Fibroblast of mammary gland (primary cell): ENCODE results near the gene GIMAP1.

Source experiments
- DNase-seq: peaks from one replicate; pipeline ENCODE4 v3.0.0-alpha.2; 2010; ENCODE audit warnings: low read depth
- H3K4me3 ChIP-seq: 2 replicates; pipeline ENCODE4 v1.5.1; 2011; ENCODE audit warnings: low read depth, mild to moderate bottlenecking, low read length, moderate library complexity; ENCODE audit not compliant: control insufficient read depth
- CTCF ChIP-seq: conservative IDR thresholded peaks from 2 replicates; pipeline ENCODE4 v1.5.1; 2011; ENCODE audit warnings: low read depth, low read length, inconsistent platforms; ENCODE audit not compliant: control insufficient read depth, insufficient read depth

GIMAP1 gene

DNA sequence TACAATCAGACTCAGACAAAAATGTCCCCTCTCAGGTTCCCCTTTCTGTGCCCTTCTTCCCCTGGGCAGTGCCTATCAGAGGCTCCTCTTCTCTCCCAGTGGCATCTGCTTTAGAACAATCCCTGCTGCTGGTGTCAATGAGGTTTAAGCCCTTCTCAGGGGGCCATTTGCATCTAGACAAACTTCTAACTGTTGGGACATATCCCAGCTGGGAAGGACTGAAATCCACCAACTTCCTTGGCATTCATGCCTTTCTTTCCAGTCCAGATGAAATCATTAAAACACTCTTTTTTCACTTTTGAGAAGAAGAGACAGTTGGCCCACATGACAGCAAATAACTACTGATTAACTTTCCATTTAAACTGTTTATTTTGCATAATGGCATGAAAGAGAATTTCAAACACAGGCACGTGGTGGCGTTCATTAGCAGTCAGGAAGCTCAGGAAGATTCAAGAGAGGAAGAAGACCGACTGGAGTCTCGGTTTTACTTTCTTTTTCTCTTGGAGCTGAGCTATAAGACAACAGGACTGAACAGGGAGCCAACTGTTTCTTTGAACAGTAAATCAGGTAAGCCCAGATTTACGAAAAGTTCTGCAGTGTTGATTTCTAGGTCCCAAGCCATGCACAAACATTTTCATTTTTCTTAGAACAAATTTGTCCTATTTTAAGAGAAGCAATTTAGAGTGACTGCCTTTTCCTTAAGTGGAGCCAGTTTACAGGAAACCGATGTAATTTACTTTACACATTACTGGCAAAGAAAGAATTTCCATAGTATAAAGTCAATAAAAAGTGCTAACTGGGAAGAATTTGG, 31.0 kb upstream of the GIMAP1 start, which contains the start of gene GIMAP2:
GIMAP2 (plus strand) TSS at position 488 of the 811 bp plus-strand sequence. CDS start 1,354 bp downstream, outside the sequence.
- DNase-seq: peak; percentile 32
- TF ChIP-seq CTCF: no peak
- H3K4me3 ChIP-seq: peak within 1 kb of the TSS; percentile 35

GRCh38 chr7:150686030-150686631, 30.3 kb upstream of the GIMAP1 start:
- DNase-seq: no peak
- H3K4me3 ChIP-seq: peak overlapping the region; percentile 35
- TF ChIP-seq CTCF: no peak

GRCh38 chr7:150688630-150689029, 27.8 kb upstream of the GIMAP1 start:
- DNase-seq: no peak
- no peak overlapping the region for H3K4me3 ChIP-seq
- TF ChIP-seq CTCF: no peak

GRCh38 chr7:150695654-150696053, 20.8 kb upstream of the GIMAP1 start:
- TF ChIP-seq CTCF: no peak

GRCh38 chr7:150703209-150703608, 13.2 kb upstream of the GIMAP1 start:
- no peak for TF ChIP-seq CTCF
- no peak for DNase-seq

More at GRCh38 chr7:150695654-150696053, 20.8 kb upstream of the GIMAP1 start:
- no peak for DNase-seq
- H3K4me3 ChIP-seq: no peak overlapping the region

GRCh38 chr7:150715293-150715692, 1.1 kb upstream of the GIMAP1 start:
- DNase-seq: no peak
- H3K4me3 ChIP-seq: no peak overlapping the region
- TF ChIP-seq CTCF: no peak

More at GRCh38 chr7:150703209-150703608, 13.2 kb upstream of the GIMAP1 start:
- H3K4me3 ChIP-seq: no peak overlapping the region
